Calu3 (cell line): ENCODE results near the gene PARP12. TPM values are rescaled to one million over a fixed set of nuclear protein-coding genes. Genes with fewer than 3 reads are reported as not detected.

Experiments
- BruUV-seq: library from RNA; stranded (reverse); fragments of 400-500 nt; replicated peaks from 2 replicates; lab custom pipeline; 2021; lab: Mats Ljungman, UMichigan
- CTCF ChIA-PET: fragments of 300-600 bp; sonication (Branson Sonifier 250); formaldehyde crosslinking; loops from one replicate; lab custom pipeline; 2022; ENCODE audit warnings: antibody characterized with exemption; lab: Charles Lee
- DNase-seq: peaks from one replicate; pipeline ENCODE4 v3.0.0; 2022
- H3K27ac Mint-ChIP-seq: one replicate; pipeline ENCODE4 v1.8.0; 2022; ENCODE audit warnings: mixed read lengths; ENCODE audit not compliant: unreplicated experiment
- H3K27me3 Mint-ChIP-seq: one replicate; pipeline ENCODE4 v1.8.0; 2022; ENCODE audit warnings: mixed read lengths; ENCODE audit not compliant: unreplicated experiment
- H3K36me3 Mint-ChIP-seq: one replicate; pipeline ENCODE4 v1.8.0; 2022; ENCODE audit warnings: mild to moderate bottlenecking, moderate library complexity, mixed read lengths; ENCODE audit not compliant: insufficient read depth, unreplicated experiment
- H3K4me1 Mint-ChIP-seq: one replicate; pipeline ENCODE4 v1.8.0; 2022; ENCODE audit warnings: mild to moderate bottlenecking, low read depth, mixed read lengths; ENCODE audit not compliant: unreplicated experiment
- H3K4me3 Mint-ChIP-seq: one replicate; pipeline ENCODE4 v1.8.0; 2022; ENCODE audit warnings: mild to moderate bottlenecking, low read depth, moderate library complexity, mixed read lengths; ENCODE audit not compliant: unreplicated experiment
- H3K9me3 Mint-ChIP-seq: one replicate; pipeline ENCODE4 v1.8.0; 2022; ENCODE audit warnings: low read depth, mixed read lengths; ENCODE audit not compliant: unreplicated experiment
- CTCF ChIP-seq: fragments of 200-600 bp; IDR thresholded peaks from one replicate; pipeline ENCODE4 v1.8.0; 2022; ENCODE audit warnings: antibody characterized with exemption; ENCODE audit not compliant: unreplicated experiment
- intact Hi-C: fragments of 100-400 bp; cut with micrococcal nuclease; formaldehyde crosslinking; loops from one replicate; pipeline ENCODE4 v1.10.0; 2022; ENCODE audit not compliant: unreplicated experiment
- total RNA-seq: library from RNA; stranded (reverse); gene quantifications from 2 replicates; pipeline ENCODE4 v1.2.3, GENCODE V29; 2022

PARP12 gene
- total RNA-seq, 1 experiment from 2014 or later: 66.6 TPM

GRCh38 chr7:140042386-140042670, 20.4 kb downstream of the PARP12 start:
- CTCF ChIA-PET: interaction anchor here (0.6 kb wide), 1 partner anchor 16 kb away, joined by 4 read pairs; no protein-coding TSS in a partner anchor

GRCh38 chr7:140041659-140042385, 20.9 kb downstream of the PARP12 start:
- intact Hi-C loops: no loop called here
- Mint-ChIP-seq H3K4me3 (no peak overlapping the region), H3K9me3 (no peaks in the 10 kb centered on the region), H3K36me3 (peaks cover 15% of the 10 kb centered on the region), H3K27ac (no peak overlapping the region), H3K4me1 (no peaks in the 10 kb centered on the region), H3K27me3 (no peaks in the 10 kb centered on the region)
- TF ChIP-seq CTCF: no peak
- no TSS peak for BruUV-seq
- CTCF ChIA-PET: interaction anchor here (0.6 kb wide), 1 partner anchor 15 kb away, joined by 4 read pairs; no protein-coding TSS in a partner anchor
- no peak for DNase-seq

More at GRCh38 chr7:140042386-140042670, 20.4 kb downstream of the PARP12 start:
- Mint-ChIP-seq H3K36me3 (peaks cover 14% of the 10 kb centered on the region), H3K9me3 (no peaks in the 10 kb centered on the region), H3K27ac (no peak overlapping the region), H3K4me1 (no peaks in the 10 kb centered on the region), H3K27me3 (no peaks in the 10 kb centered on the region), H3K4me3 (no peak overlapping the region)
- intact Hi-C loops: no loop called here
- no TSS peak for BruUV-seq
- TF ChIP-seq CTCF: no peak
- DNase-seq: no peak

- Mint-ChIP-seq H3K27ac (no peak overlapping the region), H3K9me3 (no peaks in the 10 kb centered on the region), H3K4me3 (no peak overlapping the region), H3K27me3 (no peaks in the 10 kb centered on the region), H3K4me1 (no peaks in the 10 kb centered on the region), H3K36me3 (peaks cover 15% of the 10 kb centered on the region)
- DNase-seq: no peak
- intact Hi-C loops: no loop called here
- no peak for TF ChIP-seq CTCF
- BruUV-seq: no TSS peak
- CTCF ChIA-PET: no interaction called here
Observed at GRCh38 chr7:140039896-140040295, 22.9 kb downstream of the PARP12 start.

- DNase-seq: no peak
- no peak for TF ChIP-seq CTCF
- Mint-ChIP-seq H3K9me3 (no peaks in the 10 kb centered on the region), H3K4me3 (no peak overlapping the region), H3K27me3 (no peaks in the 10 kb centered on the region), H3K27ac (no peak overlapping the region), H3K36me3 (peaks cover 15% of the 10 kb centered on the region), H3K4me1 (no peaks in the 10 kb centered on the region)
- intact Hi-C loops: no loop called here
- no TSS peak for BruUV-seq
- CTCF ChIA-PET: no interaction called here
Observed at GRCh38 chr7:140039066-140039465, 23.7 kb downstream of the PARP12 start.
